Neural progenitor cell (in vitro differentiated cells): ENCODE results near the gene SMARCAL1.

Source experiments
- EZH2phosphoT487 ChIP-seq: fragments of 200-600 bp; sonication (generic); IDR thresholded peaks from 2 replicates; pipeline ENCODE4 v1.6.1; 2017; ENCODE audit warnings: antibody characterized with exemption
- TF ChIP-seq, protein P1 (sequence below): fragments of 200-600 bp; sonication (generic); IDR thresholded peaks from 2 replicates; pipeline ENCODE4 v1.5.1; 2017; ENCODE audit warnings: antibody characterized with exemption, mild to moderate bottlenecking

DNA sequence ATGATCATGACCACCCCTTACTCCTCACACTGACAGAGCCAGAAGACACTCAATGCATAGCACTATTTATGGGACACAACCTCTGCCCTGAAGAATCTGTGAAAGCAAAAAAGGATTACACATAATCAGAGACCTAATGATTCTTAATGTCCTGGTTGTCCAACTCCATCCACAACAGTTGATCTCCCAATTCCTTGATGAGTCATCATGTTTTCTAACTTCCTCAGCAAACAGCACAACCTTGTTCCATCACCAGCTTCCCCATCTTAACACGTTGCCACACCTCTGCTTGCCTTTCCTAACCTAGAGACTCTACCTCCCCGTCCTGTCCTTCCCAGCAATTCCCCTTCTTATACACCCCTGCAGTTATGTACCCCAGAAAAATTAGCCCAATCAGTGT is 26.8 kb upstream of the SMARCAL1 start:
- TF ChIP-seq, protein P1, sequence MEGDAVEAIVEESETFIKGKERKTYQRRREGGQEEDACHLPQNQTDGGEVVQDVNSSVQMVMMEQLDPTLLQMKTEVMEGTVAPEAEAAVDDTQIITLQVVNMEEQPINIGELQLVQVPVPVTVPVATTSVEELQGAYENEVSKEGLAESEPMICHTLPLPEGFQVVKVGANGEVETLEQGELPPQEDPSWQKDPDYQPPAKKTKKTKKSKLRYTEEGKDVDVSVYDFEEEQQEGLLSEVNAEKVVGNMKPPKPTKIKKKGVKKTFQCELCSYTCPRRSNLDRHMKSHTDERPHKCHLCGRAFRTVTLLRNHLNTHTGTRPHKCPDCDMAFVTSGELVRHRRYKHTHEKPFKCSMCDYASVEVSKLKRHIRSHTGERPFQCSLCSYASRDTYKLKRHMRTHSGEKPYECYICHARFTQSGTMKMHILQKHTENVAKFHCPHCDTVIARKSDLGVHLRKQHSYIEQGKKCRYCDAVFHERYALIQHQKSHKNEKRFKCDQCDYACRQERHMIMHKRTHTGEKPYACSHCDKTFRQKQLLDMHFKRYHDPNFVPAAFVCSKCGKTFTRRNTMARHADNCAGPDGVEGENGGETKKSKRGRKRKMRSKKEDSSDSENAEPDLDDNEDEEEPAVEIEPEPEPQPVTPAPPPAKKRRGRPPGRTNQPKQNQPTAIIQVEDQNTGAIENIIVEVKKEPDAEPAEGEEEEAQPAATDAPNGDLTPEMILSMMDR, result no peak
- TF ChIP-seq EZH2phosphoT487, result no peak
